H1 (cell line): Measurements from ENCODE around the gene CNBP. TPM values are rescaled to one million over a fixed set of nuclear protein-coding genes. Genes with fewer than 3 reads are reported as not detected.

Experiments
- CTCF ChIA-PET: fragments of 300-600 bp; sonication (Branson Sonifier 250); formaldehyde crosslinking; loops from one replicate; lab custom pipeline; 2021; ENCODE audit not compliant: partially characterized antibody; lab: Charles Lee
- POLR2A ChIA-PET: fragments of 300-600 bp; sonication (Branson Sonifier 250); formaldehyde crosslinking; loops from one replicate; lab custom pipeline; 2021; ENCODE audit warnings: inconsistent platforms; ENCODE audit not compliant: partially characterized antibody; lab: Charles Lee
- DNase-seq, 2 experiments: peaks; one replicate each; pipeline versions ENCODE4 v3.0.0 to v3.0.0-alpha.2; 2010 to 2022; ENCODE audit warnings: low spot score in 2 of 2, low read depth in 1 of 2, mixed read lengths in 1 of 2
- FAIRE-seq: peaks from 2 replicates; lab custom pipeline; 2011; peaks lifted over from hg19 to GRCh38; lab: Jason Lieb, UNC
- H2AFZ ChIP-seq: 2 replicates; pipeline ENCODE4 v1.8.1; 2012; ENCODE audit warnings: low read length, inconsistent platforms
- H2AK5ac ChIP-seq: 2 replicates; pipeline ENCODE4 v1.6.1; 2013; ENCODE audit warnings: low read depth, low read length
- H2BK120ac ChIP-seq: replicated peaks from 2 replicates; pipeline ENCODE3; 2013; ENCODE audit warnings: low read depth, low read length, inconsistent platforms
- H2BK12ac ChIP-seq: 2 replicates; pipeline ENCODE4 v1.6.1; 2013; ENCODE audit warnings: low read depth, low read length
- H2BK15ac ChIP-seq: 2 replicates; pipeline ENCODE4 v1.6.1; 2013; ENCODE audit warnings: low read length
- H2BK20ac ChIP-seq: 2 replicates; pipeline ENCODE4 v1.6.1; 2013; ENCODE audit warnings: low read length
- H2BK5ac ChIP-seq: 2 replicates; pipeline ENCODE4 v1.6.1; 2013; ENCODE audit warnings: low read depth, low read length
- H3K14ac ChIP-seq: 2 replicates; pipeline ENCODE4 v1.6.1; 2013; ENCODE audit warnings: inconsistent platforms; ENCODE audit not compliant: insufficient read length
- H3K18ac ChIP-seq: 2 replicates; pipeline ENCODE4 v1.6.1; 2013; ENCODE audit warnings: low read length; ENCODE audit errors: extremely low read depth
- H3K23ac ChIP-seq: 2 replicates; pipeline ENCODE4 v1.6.1; 2013; ENCODE audit warnings: inconsistent platforms; ENCODE audit not compliant: insufficient read length
- H3K23me2 ChIP-seq: 2 replicates; pipeline ENCODE4 v1.6.1; 2013; ENCODE audit warnings: low read depth, low read length
- H3K27ac ChIP-seq: 2 replicates; pipeline ENCODE4 v1.6.1; 2011; ENCODE audit warnings: low read depth, low read length, inconsistent platforms
- H3K27me3 ChIP-seq, 4 experiments: replicated peaks in 1 of 4; 1 replicate in 1 of 4; 2 replicates in 3 of 4; pipeline versions ENCODE4 v1.6.1 to v1.8.1; 2011 to 2013; ENCODE audit warnings: low read length in 3 of 4, mild to moderate bottlenecking in 3 of 4, inconsistent platforms in 2 of 4, mixed read lengths in 2 of 4, moderate library complexity in 1 of 4; ENCODE audit not compliant: control insufficient read depth in 3 of 4, insufficient read depth in 3 of 4; ENCODE audit errors: extremely low read depth in 1 of 4
- H3K36me3 ChIP-seq, 4 experiments: 2 replicates each; pipeline versions ENCODE4 v1.6.1 to v1.8.1; 2011 to 2013; ENCODE audit warnings: mild to moderate bottlenecking in 4 of 4, low read length in 3 of 4, moderate library complexity in 2 of 4, control low read depth in 1 of 4, inconsistent platforms in 1 of 4; ENCODE audit not compliant: insufficient read depth in 4 of 4, control insufficient read depth in 2 of 4
- H3K4ac ChIP-seq: replicated peaks from 2 replicates; pipeline ENCODE3; 2013; ENCODE audit warnings: low read length, low read depth, mixed read lengths, inconsistent platforms; ENCODE audit not compliant: insufficient read length
- H3K4me1 ChIP-seq, 4 experiments: replicated peaks in 1 of 4; 1 replicate in 1 of 4; 2 replicates in 3 of 4; pipeline versions ENCODE4 v1.6.1 to v1.8.1; 2011 to 2013; ENCODE audit warnings: low read length in 3 of 4, inconsistent platforms in 2 of 4, mixed read lengths in 1 of 4; ENCODE audit not compliant: insufficient read depth in 4 of 4, control insufficient read depth in 3 of 4
- H3K4me2 ChIP-seq, 2 experiments: 2 replicates each; pipeline versions ENCODE4 v1.6.1 to v1.8.1; 2011 to 2013; ENCODE audit warnings: low read depth in 2 of 2, low read length in 2 of 2, control low read depth in 1 of 2, inconsistent platforms in 1 of 2, mild to moderate bottlenecking in 1 of 2; ENCODE audit not compliant: insufficient read depth in 1 of 2
- H3K4me3 ChIP-seq, 4 experiments: fragments of 200-600, 300-600 bp in 1 of 4; sonication (generic), shearing (Covaris generic), sonication (Bioruptor Twin) in 1 of 4; 2 replicates each; pipeline versions ENCODE4 v1.5.1 to v1.8.1; 2011 to 2016; ENCODE audit warnings: low read length in 4 of 4, low read depth in 3 of 4, control low read depth in 2 of 4, inconsistent platforms in 2 of 4, mild to moderate bottlenecking in 2 of 4, mixed read lengths in 1 of 4, moderate library complexity in 1 of 4; ENCODE audit not compliant: insufficient read depth in 2 of 4; ENCODE audit errors: extremely low read depth in 1 of 4
- H3K56ac ChIP-seq: replicated peaks from 2 replicates; pipeline ENCODE3; 2013; ENCODE audit warnings: low read depth, mild to moderate bottlenecking, mixed read lengths, low read length, inconsistent platforms; ENCODE audit not compliant: insufficient read length
- H3K79me1 ChIP-seq: 2 replicates; pipeline ENCODE4 v1.6.1; 2013; ENCODE audit warnings: low read depth, low read length, control low read depth
- H3K79me2 ChIP-seq, 2 experiments: 2 replicates each; pipeline versions ENCODE4 v1.6.1 to v1.8.1; 2012 to 2013; ENCODE audit warnings: low read length in 2 of 2, mild to moderate bottlenecking in 2 of 2, inconsistent platforms in 1 of 2; ENCODE audit not compliant: insufficient read depth in 2 of 2, control insufficient read depth in 1 of 2
- H3K9ac ChIP-seq, 4 experiments: replicated peaks in 1 of 4; 1 replicate in 1 of 4; 2 replicates in 3 of 4; pipeline versions ENCODE4 v1.6.1 to v1.8.1; 2011 to 2013; ENCODE audit warnings: low read depth in 3 of 4, low read length in 3 of 4, control low read depth in 2 of 4, mild to moderate bottlenecking in 2 of 4, moderate library complexity in 2 of 4, inconsistent platforms in 1 of 4; ENCODE audit errors: extremely low read depth in 1 of 4
- H3K9me3 ChIP-seq, 2 experiments: 2 replicates each; pipeline versions ENCODE4 v1.6.1 to v1.8.1; 2012 to 2013; ENCODE audit warnings: mild to moderate bottlenecking in 2 of 2, moderate library complexity in 2 of 2, control low read depth in 1 of 2, inconsistent platforms in 1 of 2, low read depth in 1 of 2, low read length in 1 of 2, mixed read lengths in 1 of 2; ENCODE audit not compliant: insufficient read depth in 2 of 2
- H4K20me1 ChIP-seq, 2 experiments: replicated peaks in 1 of 2; 2 replicates each; pipeline versions ENCODE3 to v1.8.1; 2011 to 2013; ENCODE audit warnings: inconsistent platforms in 2 of 2, low read length in 2 of 2, mild to moderate bottlenecking in 1 of 2; ENCODE audit not compliant: insufficient read depth in 2 of 2, control insufficient read depth in 1 of 2
- H4K5ac ChIP-seq: 2 replicates; pipeline ENCODE4 v1.6.1; 2013; ENCODE audit warnings: low read length, low read depth, mixed read lengths, inconsistent platforms; ENCODE audit not compliant: insufficient read length
- H4K8ac ChIP-seq: 2 replicates; pipeline ENCODE4 v1.8.0; 2013; ENCODE audit warnings: mild to moderate bottlenecking, moderate library complexity, low read length, inconsistent platforms; ENCODE audit not compliant: insufficient read depth; ENCODE audit errors: extremely low read depth
- H4K91ac ChIP-seq: replicated peaks from 2 replicates; pipeline ENCODE3; 2013; ENCODE audit warnings: low read length, mixed read lengths, inconsistent platforms; ENCODE audit not compliant: insufficient read length
- HDAC2 ChIP-seq, 2 experiments: fragments of 300-600 bp in 1 of 2; sonication (generic) in 1 of 2; IDR thresholded peaks; 2 replicates each; pipeline ENCODE4 v1.6.1; 2011 to 2012; ENCODE audit warnings: low read depth in 2 of 2, low read length in 2 of 2, mild to moderate bottlenecking in 2 of 2, moderate library complexity in 2 of 2, borderline replicate concordance in 1 of 2, inconsistent platforms in 1 of 2
- KDM4A ChIP-seq: IDR thresholded peaks from one replicate; pipeline ENCODE4 v1.7.1; 2012; ENCODE audit warnings: low read depth, mild to moderate bottlenecking, moderate library complexity, low read length, inconsistent platforms; ENCODE audit not compliant: severe bottlenecking
- NANOG ChIP-seq: IDR thresholded peaks from 2 replicates; pipeline ENCODE4 v1.6.1; 2011; ENCODE audit warnings: low read length, low read depth, mild to moderate bottlenecking, inconsistent platforms; ENCODE audit not compliant: insufficient read depth, poor library complexity, severe bottlenecking
- PHF8 ChIP-seq: fragments of 200-600 bp; sonication (generic); conservative IDR thresholded peaks from 2 replicates; pipeline ENCODE4 v1.7.1; 2012; ENCODE audit warnings: low read depth, mild to moderate bottlenecking, inconsistent platforms, low read length, moderate library complexity
- POLR2A ChIP-seq, 2 experiments: IDR thresholded peaks; 1 replicate in 1 of 2; 2 replicates in 1 of 2; pipeline ENCODE4 v1.6.1; 2011; ENCODE audit warnings: low read depth in 2 of 2, low read length in 2 of 2, mild to moderate bottlenecking in 2 of 2; ENCODE audit errors: control extremely low read depth in 1 of 2
- RBBP5 ChIP-seq: IDR thresholded peaks from 2 replicates; pipeline ENCODE4 v1.7.1; 2012; ENCODE audit warnings: low read depth, mild to moderate bottlenecking, inconsistent platforms, low read length, moderate library complexity, borderline replicate concordance
- SIN3A ChIP-seq, 2 experiments: IDR thresholded peaks in 1 of 2; conservative IDR thresholded peaks in 1 of 2; 2 replicates each; pipeline ENCODE4 v1.6.1; 2011 to 2012; ENCODE audit warnings: low read length in 2 of 2, improper control_type of control experiment in 1 of 2, low read depth in 1 of 2, mild to moderate bottlenecking in 1 of 2
- TAF1 ChIP-seq: IDR thresholded peaks from 2 replicates; pipeline ENCODE4 v1.6.1; 2011; ENCODE audit warnings: mild to moderate bottlenecking, low read depth, low read length
- WGBS, 2 experiments: shearing (Covaris generic) in 1 of 2; methylation state at CpG; one replicate each; pipeline versions ENCODE4 v1.1.6 to v1.1.7; 2013 to 2015; ENCODE audit warnings: low lambda C conversion rate in 2 of 2, mixed read lengths in 2 of 2, inconsistent platforms in 1 of 2, low coverage in 1 of 2, missing lambda C conversion rate in 1 of 2; ENCODE audit not compliant: insufficient replicate concordance in 2 of 2, insufficient coverage in 1 of 2, insufficient read length in 1 of 2; ENCODE audit errors: extremely low coverage in 1 of 2, missing lambda C conversion rate in 1 of 2; 5-methylcytosine and 5-hydroxymethylcytosine counted together
- polyA plus RNA-seq, 7 experiments: library from polyadenylated mRNA; depleted of rRNA in 3 of 7; stranded (reverse) in 5 of 7; unstranded in 2 of 7; fragments of >200 nt in 5 of 7; fragments of 200-250 nt in 2 of 7; gene quantifications; 1 replicate in 5 of 7; 2 replicates in 1 of 7; 4 replicates in 1 of 7; pipeline versions ENCODE4 v1.2.1 to v1.2.3, GENCODE V29; 2011 to 2013; ENCODE audit warnings: missing spikeins in 2 of 7, mixed read lengths in 2 of 7
- total RNA-seq: library from RNA; stranded (reverse); fragmentation: NEBNext Ultra II Directional; extraction: Animal tissue kit (Norgen Biotek cat#: 25700); gene quantifications from 2 replicates; pipeline ENCODE4 v1.2.1, GENCODE V29; 2021

Gene CNBP
- total and polyA plus RNA-seq, 2 of the 8 experiments (the other 6 are each of a cell fraction or from before 2014, with no cell fraction given), result 315 to 371 TPM

DNA sequence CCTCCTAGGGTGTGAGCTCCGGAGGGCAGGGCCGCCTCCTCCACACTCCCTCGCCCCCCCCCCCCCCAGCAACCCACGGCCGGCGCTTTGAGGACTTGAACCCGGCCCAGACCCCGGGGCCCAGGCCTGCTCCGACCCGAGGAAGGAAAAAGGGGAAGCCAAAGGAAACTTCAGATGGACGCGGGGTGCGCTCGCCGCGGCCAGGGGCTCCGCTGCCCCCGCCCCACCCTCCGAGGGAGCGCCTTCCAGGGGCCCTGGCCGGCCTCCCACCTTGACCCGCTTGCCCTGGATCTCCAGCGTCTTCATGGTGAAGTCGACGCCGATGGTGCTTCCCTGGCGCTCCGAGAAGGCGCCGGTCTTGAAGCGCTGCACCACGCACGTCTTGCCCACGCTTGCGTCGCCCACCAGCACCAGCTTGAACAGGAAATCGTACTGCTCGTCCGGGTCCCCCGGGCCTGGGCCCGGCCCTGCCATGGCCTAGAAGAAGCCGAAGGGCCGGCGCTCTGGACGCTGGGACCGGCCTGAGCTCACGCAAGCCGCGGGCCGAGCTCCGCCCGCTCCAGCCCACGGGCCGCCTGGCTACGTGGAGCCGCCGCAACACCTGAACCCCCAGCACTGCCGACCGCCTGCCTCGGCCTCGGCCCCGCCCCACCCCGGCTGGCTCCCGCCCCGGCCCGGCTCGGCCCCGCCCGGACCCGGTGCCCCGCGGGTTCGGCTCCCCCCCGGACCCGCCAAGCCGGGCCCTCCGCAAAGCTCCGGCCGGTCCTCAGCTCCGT is 62.5 kb downstream of the CNBP start:
- Histone ChIP-seq H2AK5ac (no peak overlapping the region), H2AFZ (no peak overlapping the region), H3K4me2 (peak overlapping the region; percentile 89 to 98), H2BK5ac (peak overlapping the region; percentile 66; the same call in 1 of the 2 replicates), H3K9ac (peak overlapping the region in 3 of 4 experiments; percentile 59 to 80 (median 62); a peak in 6 of 7 replicates), H4K8ac (peak overlapping the region; percentile 75; the same call in 1 of the 2 replicates), H3K14ac (no peak overlapping the region), H2BK12ac (peak overlapping the region; percentile 60; the same call in 1 of the 2 replicates), H3K4ac (no peak overlapping the region), H3K27ac (peak overlapping the region; percentile 22; the same call in 1 of the 2 replicates), H3K23me2 (peaks cover 12% of the 10 kb centered on the region), H2BK15ac (no peak overlapping the region), H3K56ac (no peak overlapping the region), H3K18ac (peak overlapping the region; percentile 32; the same call in 1 of the 2 replicates), H4K20me1 (no peaks in the 10 kb centered on the region), H2BK120ac (no peak overlapping the region), H3K9me3 (no peaks in the 10 kb centered on the region), H3K23ac (no peak overlapping the region), H3K79me1 (peaks cover 8% of the 10 kb centered on the region), H3K27me3 (no peaks in the 10 kb centered on the region), H3K79me2 (peaks cover 9 to 35% of the 10 kb centered on the region in 2 experiments), H3K36me3 (peaks cover 0 to 3% (median 3%) of the 10 kb centered on the region in 4 experiments; a peak in 1 of 8 replicates), H2BK20ac (no peak overlapping the region), H4K91ac (no peak overlapping the region), H3K4me1 (peaks cover 12 to 21% (median 16%) of the 10 kb centered on the region in 4 experiments), H3K4me3 (peak overlapping the region; percentile 68 to 82 (median 74)), H4K5ac (peak overlapping the region; percentile 15)
- ChIA-PET CTCF (interaction anchor here (0.9 to 3.1 kb wide), 8 partner anchors 12 to 151 kb away, joined by 4 to 17 read pairs (median 6); no protein-coding TSS in a partner anchor), POLR2A (interaction anchor here (0.8 to 4.4 kb wide), 17 partner anchors 8 to 195 kb away, joined by 3 to 24 read pairs (median 4); partner anchors contain the start of genes CNBP, COPG1 and HMCES)
- no peak for FAIRE-seq
- WGBS, 2 experiments, result 5% methylated on average over 34 of the region's 80 CpGs; no CpG with 5 or more reads in 1 of the 2 experiments
- TF ChIP-seq RBBP5 (0 out of 2 replicates have a peak, but pooled peaks have one; percentile 48), NANOG (no peak), SIN3A (conservative IDR thresholded peaks at IDR 0.05 in 1 of 2, IDR thresholded peaks at IDR 0.05 in 1 of 2; ENCODE audit: low read depth in 1 of 2, low read length in 2 of 2) (0 out of 4 replicates have a peak, but pooled peaks of 1 of the 2 experiments have one; percentile 14), KDM4A (peak; percentile 41), HDAC2 (IDR thresholded peaks at IDR 0.05; ENCODE audit: borderline replicate concordance in 1 of 2, low read depth in 2 of 2, low read length in 2 of 2) (peak in 1 of 2 experiments; percentile 47; a peak in 1 of 4 replicates), PHF8 (peak; percentile 50), POLR2A (IDR thresholded peaks at IDR 0.05; ENCODE audit: control extremely low read depth in 1 of 2, low read depth in 2 of 2, low read length in 2 of 2) (no peak; a peak in 1 of 3 replicates), TAF1 (peak; percentile 53; the same call in 1 of the 2 replicates)
- DNase-seq, result no peak
